HG03565 (cell line): ENCODE data around the gene MAP1LC3B2.

ENCODE experiments used
- ATAC-seq: cut with Tn5 transposase; IDR thresholded peaks from one replicate; pipeline ENCODE4 v1.9.1; 2021; ENCODE audit warnings: mild to moderate bottlenecking, moderate library complexity; ENCODE audit not compliant: unreplicated experiment

Gene MAP1LC3B2

DNA sequence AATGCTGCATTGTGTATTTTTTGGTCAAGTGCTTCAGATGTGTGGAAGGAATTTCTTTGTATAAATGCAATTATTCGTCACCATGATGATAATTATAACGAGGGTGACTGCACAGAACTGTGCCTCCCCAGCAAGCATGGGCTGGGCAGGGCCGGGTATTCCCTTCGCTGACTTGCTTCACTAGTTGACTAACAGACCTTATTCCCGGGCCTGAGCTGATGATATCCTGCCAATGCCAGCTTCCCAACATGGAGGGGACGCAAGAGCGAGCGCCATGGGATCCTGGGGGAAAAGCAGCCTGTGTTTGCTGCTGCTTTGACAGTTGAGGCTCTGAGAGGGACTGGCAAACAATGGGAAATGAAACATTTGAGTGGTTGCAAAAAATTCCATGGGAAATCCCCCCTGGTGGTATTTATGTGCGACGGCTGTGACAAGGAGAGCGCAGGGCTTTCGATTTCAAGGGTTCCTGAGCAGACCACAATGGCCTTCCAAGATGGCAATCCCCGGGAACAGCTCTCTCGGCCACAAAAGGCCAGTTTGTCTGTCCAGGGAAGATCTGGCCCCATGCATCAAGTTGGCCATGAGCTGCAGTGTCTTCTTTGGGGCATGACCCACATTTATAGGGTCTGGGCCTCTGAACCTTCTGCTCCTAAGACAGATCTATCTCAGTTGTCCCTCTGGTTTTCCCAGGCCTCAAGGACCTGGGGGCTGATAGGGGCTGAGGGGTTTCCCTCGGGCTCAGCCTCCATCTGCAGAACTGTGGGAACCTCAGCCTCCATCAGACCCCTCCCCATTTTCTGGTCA, 21.9 kb upstream of the MAP1LC3B2 start:
- ATAC-seq: no peak

GRCh38 chr12:116538076-116538591, 21.0 kb upstream of the MAP1LC3B2 start:
- ATAC-seq: peak; percentile 58

GRCh38 chr12:116538682-116539305, 20.4 kb upstream of the MAP1LC3B2 start:
- ATAC-seq: no peak

- no peak for ATAC-seq
Observed at GRCh38 chr12:116539361-116539771, 19.8 kb upstream of the MAP1LC3B2 start.

DNA sequence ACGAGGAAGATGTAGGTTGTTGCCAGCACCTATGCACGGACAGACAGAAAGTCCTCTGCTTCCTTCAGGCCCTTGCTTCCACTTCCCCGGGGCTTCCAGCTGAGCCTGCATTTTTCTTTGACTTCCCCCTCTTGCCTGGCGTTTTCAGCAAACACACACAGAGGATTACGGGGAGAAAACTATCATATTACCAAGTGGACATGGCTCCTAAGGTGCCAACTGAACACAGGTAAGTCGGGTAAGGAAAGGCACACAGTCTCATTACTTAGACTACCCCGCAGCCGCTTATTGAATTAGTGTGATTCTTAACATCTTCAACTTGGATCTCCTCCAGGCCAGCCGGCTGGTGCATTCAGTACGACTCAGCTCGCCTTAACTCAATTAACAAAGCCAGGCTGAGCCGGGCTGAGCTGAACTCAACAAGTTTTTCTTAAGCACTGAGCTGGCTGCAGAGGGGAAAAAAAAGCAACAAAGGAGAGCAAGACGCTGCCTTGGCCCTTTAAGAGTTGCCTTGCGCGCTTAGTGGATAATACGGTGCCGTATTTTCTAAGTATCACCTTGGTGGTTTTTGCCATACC, 19.2 kb upstream of the MAP1LC3B2 start:
- no peak for ATAC-seq

GRCh38 chr12:116540622-116541152, 18.5 kb upstream of the MAP1LC3B2 start:
- ATAC-seq: no peak

- no peak for ATAC-seq
Observed at GRCh38 chr12:116541547-116542344, 17.4 kb upstream of the MAP1LC3B2 start.

DNA sequence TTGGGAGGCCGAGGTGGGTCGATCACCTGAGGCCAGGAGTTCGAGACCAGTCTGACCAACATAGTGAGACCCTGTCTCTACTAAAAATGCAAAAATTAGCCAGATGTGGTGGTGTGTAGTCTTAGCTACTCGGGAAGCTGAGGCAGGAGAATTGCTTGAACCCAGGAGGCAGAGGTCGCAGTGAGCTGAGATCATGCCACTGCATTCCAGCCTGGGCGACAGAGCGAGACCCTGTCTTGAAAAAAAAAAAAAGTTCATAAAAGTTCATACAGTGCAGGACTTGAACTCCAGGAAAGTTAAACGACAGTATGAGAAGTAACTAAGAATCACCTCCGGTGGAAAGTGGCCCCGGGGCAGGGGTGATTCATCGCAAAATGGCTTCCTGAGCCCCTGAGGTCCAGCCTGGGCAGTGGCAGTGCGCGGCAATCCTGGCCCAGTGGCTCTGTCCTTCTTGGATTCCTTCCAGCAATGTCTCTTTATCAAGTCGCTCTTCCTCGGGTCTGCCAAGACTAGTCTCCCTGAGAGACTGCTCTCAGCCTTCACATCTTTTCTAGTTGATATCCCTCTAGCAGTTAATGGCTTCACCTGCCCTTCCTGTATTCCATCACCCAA, 16.7 kb upstream of the MAP1LC3B2 start:
- no peak for ATAC-seq

DNA sequence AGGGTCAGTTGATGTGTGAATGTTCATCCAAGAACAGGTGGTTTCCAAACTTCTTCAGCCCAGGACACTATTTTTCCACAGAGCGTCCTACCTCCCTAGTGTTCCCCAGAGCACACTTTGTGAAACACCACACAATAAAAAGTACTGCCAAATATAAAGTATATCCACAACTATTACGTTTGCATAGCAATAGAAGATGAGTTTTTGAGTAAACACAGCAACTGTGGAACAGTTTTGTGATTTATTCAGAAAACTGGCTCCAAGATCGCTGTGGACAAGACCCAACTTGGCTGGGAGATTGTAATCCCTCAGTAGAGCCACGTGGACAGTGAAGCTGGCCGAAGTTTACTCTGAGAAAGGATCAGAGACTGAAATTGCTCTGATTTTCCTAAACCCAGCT, 14.5 kb upstream of the MAP1LC3B2 start:
- no peak for ATAC-seq

DNA sequence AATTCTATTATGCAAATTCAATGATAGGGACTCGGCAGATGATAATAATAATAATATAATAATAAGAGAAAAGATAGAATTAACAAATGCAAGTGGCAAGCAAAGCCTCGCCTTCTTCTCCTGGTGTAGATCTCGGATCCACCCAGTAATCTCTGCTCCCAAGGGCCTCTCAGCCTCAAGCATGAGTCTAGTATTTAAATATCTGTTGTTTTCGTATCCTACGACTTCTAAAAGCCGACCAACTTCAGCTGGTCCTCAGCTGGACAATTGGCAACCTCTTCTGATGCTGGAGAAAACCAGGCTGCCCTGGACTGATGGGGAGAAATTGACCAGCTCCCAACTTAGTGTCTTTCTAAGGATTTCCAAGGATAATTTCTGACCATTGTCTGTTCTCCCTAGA, 14.0 kb upstream of the MAP1LC3B2 start:
- no peak for ATAC-seq

DNA sequence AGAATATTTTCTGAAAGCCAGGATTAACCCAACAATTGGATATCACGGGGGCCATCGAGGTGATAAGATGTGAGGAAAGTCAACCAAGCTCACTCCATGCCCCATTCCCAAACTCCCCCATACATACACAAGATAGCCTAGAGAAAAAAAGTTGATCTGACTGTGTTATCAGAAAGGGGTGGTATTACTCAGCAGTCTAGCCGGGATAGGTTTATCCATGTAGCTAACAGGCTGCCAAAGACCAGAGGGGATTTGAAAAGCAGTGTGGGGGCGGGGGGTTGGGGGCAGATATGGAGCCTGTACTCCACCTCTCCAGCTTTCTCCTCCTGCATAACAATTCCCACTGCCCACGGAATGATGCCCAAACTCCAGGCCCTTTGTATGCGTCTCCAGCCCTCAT, 13.2 kb upstream of the MAP1LC3B2 start:
- no peak for ATAC-seq

- ATAC-seq: peak; percentile 80
Observed at GRCh38 chr12:116547955-116548501, 11.2 kb upstream of the MAP1LC3B2 start.

DNA sequence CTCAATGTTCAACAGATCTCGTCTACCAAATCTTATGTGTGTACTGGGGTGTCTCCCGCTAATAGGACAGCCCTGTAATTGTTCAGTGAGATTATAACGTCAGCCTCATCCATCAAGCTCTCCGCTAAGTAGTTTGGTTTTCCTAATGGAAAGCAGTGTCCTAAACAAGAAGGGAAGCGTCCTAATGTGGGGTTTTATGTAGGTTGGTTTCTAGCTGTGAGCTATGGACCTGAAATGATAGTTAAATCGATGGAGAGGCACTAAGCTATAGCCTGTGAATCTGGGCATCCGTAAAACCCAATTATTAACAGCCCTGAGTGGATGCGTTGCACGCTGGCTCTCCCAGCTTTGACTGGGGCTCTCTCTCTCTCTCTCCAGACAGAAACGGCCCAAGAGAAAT, 9.2 kb upstream of the MAP1LC3B2 start:
- ATAC-seq: no peak

- ATAC-seq: no peak
Observed at GRCh38 chr12:116551151-116551550, 8.0 kb upstream of the MAP1LC3B2 start.

DNA sequence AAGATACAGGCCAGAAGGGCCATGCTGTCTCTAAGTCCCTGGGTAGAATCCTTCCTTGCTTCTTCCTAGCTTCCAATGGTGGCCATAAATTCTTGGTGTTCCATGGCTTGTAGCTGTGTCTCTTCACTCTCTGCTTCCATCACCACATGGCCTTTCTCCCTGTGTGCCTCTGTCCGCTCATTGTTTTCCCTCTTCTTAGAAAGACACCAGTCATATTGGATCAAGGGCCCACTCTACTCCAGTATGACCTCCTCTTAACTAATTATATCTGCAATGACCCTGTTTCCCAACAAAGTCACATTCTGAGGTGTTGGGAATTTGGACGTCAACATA, 7.6 kb upstream of the MAP1LC3B2 start:
- ATAC-seq: no peak

DNA sequence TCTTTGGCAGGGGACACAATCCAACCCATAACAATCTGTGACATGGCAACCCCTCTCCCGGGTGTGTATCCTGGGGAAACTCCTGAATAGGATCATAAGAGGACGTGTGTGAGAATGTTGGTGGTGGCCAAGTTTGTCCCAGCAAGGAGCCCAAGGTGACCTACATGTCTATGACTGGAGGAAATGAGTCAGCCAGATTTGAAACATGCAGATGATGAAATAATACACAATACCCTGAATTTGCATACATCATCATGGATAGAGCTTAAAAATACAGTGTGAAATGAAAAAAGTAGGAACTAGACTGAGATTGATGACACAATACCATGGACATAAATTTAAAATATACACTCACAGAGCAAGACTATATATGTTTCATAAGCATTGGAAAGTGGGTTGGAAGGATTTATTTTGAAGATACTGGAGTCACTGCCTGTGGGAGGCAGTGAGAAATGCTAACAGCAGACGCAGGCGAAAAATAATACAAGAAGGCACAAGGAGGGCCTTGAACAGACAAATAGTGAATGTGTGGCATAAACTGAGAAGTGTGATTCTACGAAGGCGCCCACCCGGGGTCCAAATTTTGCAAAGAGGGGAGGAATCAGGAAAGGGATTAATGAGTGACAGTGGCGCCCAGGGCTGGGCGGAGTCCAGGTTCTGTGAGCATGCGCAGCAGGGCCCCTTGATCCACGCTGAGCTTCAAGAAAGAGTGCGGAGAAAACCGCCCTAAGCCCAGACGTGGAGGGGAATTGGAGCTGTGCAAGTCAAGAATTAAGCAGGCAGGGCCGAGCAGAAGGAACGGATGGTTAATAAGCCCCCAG, 7.0 kb upstream of the MAP1LC3B2 start:
- ATAC-seq: no peak

GRCh38 chr12:116552773-116553373, 6.3 kb upstream of the MAP1LC3B2 start:
- no peak for ATAC-seq

DNA sequence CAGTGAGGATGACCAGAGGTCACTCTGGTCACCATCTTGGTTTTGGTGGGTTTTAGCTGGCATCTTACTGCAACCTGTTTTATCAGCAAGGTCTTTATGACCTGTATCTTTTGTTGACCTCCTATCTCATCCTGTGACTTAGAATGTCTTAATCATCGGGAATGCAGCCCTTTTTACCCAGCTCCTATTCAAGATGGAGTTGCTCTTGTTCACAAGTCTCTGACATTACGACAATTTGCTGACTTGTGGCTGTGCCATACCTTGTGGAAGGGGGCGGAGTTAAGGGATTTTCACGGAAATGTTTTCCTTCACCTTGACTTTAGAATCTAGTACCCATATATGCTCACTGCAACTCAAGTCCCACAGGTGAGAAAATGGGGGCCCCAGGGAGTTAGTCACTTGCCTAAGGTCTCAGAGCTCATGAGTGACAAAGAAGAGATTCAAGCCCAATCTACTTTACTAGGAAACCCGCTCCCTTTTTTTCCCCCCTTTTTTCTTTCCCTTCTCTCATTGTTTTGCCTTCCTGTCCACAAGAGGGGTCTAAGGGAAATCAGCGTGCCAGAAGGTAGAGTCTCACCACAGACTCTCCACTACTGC, 2.7 kb upstream of the MAP1LC3B2 start:
- ATAC-seq: no peak
